ENCODE results near the gene MYO1B. TPM values are rescaled to one million over a fixed set of nuclear protein-coding genes. Genes with fewer than 3 reads are reported as not detected.

The MYO1B gene
- total RNA-seq, 3 donors from 2014 or later: 35.1 to 64.8 (median 54.6) TPM

DNA sequence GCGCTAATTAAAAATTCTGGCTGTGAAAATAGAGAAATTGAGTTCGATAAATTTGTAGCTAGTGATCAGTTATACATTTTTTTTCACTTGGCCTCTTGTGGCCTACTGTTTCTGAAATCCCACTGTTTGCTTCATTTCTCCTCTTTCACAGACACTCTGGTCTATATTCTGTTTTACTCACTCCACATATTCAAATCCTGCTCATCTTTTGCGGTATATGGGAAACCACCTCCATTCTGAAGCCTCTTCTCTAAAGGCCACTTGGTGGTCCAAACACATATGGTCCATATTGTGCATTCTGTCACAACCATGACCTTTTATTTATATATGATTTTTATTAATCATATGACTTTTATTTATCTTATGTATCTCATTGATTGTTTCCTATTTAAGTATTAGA lies 67.0 kb downstream of the MYO1B start:
- H3K9me3 ChIP-seq: no peaks in the 10 kb centered on the region
- TF ChIP-seq, protein P1, sequence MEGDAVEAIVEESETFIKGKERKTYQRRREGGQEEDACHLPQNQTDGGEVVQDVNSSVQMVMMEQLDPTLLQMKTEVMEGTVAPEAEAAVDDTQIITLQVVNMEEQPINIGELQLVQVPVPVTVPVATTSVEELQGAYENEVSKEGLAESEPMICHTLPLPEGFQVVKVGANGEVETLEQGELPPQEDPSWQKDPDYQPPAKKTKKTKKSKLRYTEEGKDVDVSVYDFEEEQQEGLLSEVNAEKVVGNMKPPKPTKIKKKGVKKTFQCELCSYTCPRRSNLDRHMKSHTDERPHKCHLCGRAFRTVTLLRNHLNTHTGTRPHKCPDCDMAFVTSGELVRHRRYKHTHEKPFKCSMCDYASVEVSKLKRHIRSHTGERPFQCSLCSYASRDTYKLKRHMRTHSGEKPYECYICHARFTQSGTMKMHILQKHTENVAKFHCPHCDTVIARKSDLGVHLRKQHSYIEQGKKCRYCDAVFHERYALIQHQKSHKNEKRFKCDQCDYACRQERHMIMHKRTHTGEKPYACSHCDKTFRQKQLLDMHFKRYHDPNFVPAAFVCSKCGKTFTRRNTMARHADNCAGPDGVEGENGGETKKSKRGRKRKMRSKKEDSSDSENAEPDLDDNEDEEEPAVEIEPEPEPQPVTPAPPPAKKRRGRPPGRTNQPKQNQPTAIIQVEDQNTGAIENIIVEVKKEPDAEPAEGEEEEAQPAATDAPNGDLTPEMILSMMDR (IDR thresholded peaks at IDR 0.05): no peak

DNA sequence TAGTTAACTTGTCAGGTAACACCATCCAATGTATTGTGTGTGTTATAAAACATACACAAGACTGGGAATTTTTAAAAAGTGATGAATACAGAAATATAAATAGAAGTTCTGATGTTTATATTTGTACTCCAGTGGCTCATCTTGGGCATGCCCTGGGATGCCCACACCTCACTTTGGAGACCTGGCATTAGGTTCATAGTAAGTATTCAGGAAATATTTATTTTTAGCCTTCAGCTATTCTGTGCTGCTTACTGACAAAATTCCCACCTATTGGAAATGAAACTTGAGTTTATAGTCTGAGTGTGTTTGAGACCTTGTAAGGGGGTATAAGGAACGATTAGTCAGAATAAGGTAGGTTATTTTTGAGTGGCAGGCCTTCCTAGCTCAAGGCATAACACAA lies 67.5 kb downstream of the MYO1B start:
- DNase-seq (no peak), ATAC-seq (no peak)
- Histone ChIP-seq H3K4me1 (ENCODE audit: low read depth) (peaks cover 3% of the 10 kb centered on the region), H3K9me3 (no peaks in the 10 kb centered on the region), H3K36me3 (ENCODE audit: low read depth) (no peaks in the 10 kb centered on the region), H3K4me3 (no peak overlapping the region)
- TF ChIP-seq, protein P1 (IDR thresholded peaks at IDR 0.05): no peak
- intact Hi-C loops (cut with DNase I, micrococcal nuclease): loop anchor here in 1 of 2 donors (10.0 kb wide), 1 partner anchor 138 kb away; no protein-coding TSS in a partner anchor

More for the DNA sequence above, 67.0 kb downstream of the MYO1B start:
- intact Hi-C loops (cut with DNase I, micrococcal nuclease): loop anchor here in 1 of 2 donors (10.0 kb wide), 1 partner anchor 137 kb away; no protein-coding TSS in a partner anchor
- no peak for ATAC-seq
- DNase-seq: no peak
- Histone ChIP-seq H3K4me3 (no peak overlapping the region), H3K36me3 (ENCODE audit: low read depth) (no peaks in the 10 kb centered on the region), H3K4me1 (ENCODE audit: low read depth) (peaks cover 1% of the 10 kb centered on the region)

DNA sequence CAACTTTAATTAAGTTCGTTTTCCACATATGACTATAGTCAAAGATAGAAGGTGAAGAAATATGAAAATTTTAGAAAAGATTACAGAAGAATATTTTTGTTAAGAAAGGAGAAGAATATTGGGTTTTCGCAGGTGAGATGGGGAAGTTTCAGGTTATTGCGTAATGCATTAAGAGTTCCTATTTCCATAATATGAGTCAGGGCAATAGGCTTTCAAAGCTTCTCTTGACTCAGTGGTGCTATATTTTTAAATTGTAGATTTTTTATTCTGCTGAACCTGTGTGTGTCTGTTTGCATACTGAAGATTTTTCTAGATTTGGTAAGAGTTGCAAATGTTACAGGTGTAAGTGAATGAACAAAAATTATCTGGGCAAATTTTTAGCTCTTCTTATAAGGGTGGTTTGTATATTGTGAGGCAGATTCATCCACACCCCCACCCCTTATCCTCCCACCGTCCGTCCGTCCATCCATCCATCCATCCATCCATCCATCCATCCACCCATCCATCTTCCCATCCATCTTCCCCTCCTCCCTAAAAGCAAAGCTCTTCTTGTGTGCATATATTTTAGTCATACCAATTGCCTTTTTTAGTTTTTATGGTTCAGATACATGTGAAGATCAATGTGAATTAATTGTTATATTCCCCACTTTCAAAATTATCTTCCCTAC lies 69.6 kb downstream of the MYO1B start:
- Histone ChIP-seq H3K4me3 (no peak overlapping the region), H3K9me3 (no peaks in the 10 kb centered on the region), H3K4me1 (ENCODE audit: low read depth) (peaks cover 11% of the 10 kb centered on the region), H3K36me3 (ENCODE audit: low read depth) (no peaks in the 10 kb centered on the region)
- intact Hi-C loops (cut with DNase I, micrococcal nuclease): loop anchor here in 1 of 2 donors (10.0 kb wide), 1 partner anchor 140 kb away; no protein-coding TSS in a partner anchor
- DNase-seq (no peak), ATAC-seq (no peak)
- TF ChIP-seq, protein P1 (IDR thresholded peaks at IDR 0.05): no peak

DNA sequence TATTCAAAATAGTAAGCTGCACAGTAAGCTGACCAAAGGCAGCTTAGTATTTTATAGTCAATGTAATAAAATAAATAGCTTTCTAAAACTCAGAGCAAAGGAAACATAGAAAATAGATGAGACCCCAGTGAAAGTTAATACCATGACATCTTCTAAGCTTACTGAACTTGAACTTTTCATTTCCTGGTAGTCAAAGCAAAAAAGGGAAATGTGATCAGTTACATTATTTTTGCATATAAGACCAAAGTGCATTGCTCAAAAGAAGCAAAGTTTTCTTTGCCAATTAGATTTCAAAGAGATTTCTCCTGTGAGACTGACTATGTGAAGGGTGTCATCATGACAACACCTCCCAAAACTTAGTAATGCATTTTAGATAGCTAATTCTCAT lies 70.2 kb downstream of the MYO1B start:
- TF ChIP-seq, protein P1 (IDR thresholded peaks at IDR 0.05): no peak
- intact Hi-C loops (cut with DNase I, micrococcal nuclease): loop anchor here in 1 of 2 donors (10.0 kb wide), 1 partner anchor 141 kb away; no protein-coding TSS in a partner anchor
- H3K36me3 ChIP-seq (ENCODE audit: low read depth): no peaks in the 10 kb centered on the region
- H3K4me1 ChIP-seq (ENCODE audit: low read depth): peaks cover 11% of the 10 kb centered on the region
- no peak overlapping the region for H3K4me3 ChIP-seq
- no peak for DNase-seq
- H3K9me3 ChIP-seq: no peaks in the 10 kb centered on the region
- ATAC-seq: no peak

DNA sequence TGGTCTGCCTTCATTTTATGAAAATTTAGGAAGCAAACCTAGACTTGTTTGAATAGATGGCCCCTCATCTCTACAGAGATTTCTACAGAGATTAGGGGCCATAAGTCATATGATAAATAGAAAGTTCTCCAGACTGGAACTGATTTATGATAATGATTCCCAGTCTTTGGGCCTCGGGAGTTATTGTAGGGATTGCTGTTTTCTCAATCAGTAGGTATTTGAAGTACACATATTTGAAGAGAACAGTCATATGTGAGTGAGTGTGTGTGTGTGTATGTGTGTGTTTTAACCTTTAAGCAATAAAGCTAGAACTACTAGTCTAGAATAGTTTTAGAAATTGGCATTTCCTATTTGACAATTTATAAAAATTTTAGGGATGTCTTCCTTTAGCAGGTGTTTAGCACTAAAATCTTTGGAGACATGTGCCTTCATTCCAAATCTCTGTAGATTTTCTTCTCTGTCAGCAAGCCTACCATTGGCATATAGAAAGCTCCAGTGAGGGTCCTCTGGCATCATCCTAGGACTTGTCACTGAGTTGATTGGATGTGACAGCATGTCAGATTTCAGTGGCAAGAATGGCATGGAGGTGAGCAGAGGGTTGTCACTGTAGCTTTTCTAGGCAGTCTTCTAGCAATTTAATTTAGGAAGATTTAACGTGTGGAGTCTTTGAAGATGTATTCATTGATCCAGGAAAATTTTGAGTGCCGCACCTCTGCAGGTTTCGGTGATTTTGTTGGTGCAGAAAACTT lies 71.2 kb downstream of the MYO1B start:
- intact Hi-C loops (cut with DNase I, micrococcal nuclease): loop anchor here in 1 of 2 donors (10.0 kb wide), 1 partner anchor 142 kb away; no protein-coding TSS in a partner anchor

More for the DNA sequence above, 71.2 kb downstream of the MYO1B start:
- TF ChIP-seq, protein P1 (IDR thresholded peaks at IDR 0.05): no peak
- H3K9me3 ChIP-seq: no peaks in the 10 kb centered on the region
- H3K36me3 ChIP-seq (ENCODE audit: low read depth): no peaks in the 10 kb centered on the region
- no peak overlapping the region for H3K4me3 ChIP-seq
- peaks cover 11% of the 10 kb centered on the region for H3K4me1 ChIP-seq (ENCODE audit: low read depth)
- ATAC-seq: no peak
- no peak for DNase-seq

Measured in mucosa of descending colon (tissue), 3 donors.